K562 (cell line): ENCODE data around the gene KIAA0825. TPM values are rescaled to one million over a fixed set of nuclear protein-coding genes. Genes with fewer than 3 reads are reported as not detected.

Experiments used
- ATAC-seq: fragments of 200-7000 bp; cut with Tn5 transposase; 3 replicates; pipeline ENCODE4 v1.9.1; 2020; ENCODE audit warnings: moderate library complexity
- BruUV-seq: library from RNA; stranded (reverse); fragments of 400-500 nt; replicated peaks from 2 replicates; lab custom pipeline; 2021; lab: Mats Ljungman, UMichigan
- CTCF ChIA-PET: fragments of 300-600 bp; formaldehyde crosslinking; extraction: SDS; loops from one replicate; lab custom pipeline; 2021; ENCODE audit warnings: low intra/inter-chr PET ratio; lab: Yijun Ruan, JAX
- POLR2A ChIA-PET: fragments of 300-600, 350-650 bp; sonication (Branson Sonifier 250); formaldehyde crosslinking; extraction: SDS; loops from one replicate; lab custom pipeline; 2021; ENCODE audit warnings: antibody characterized with exemption, inconsistent platforms; lab: Yijun Ruan, JAX
- DNase-seq, 4 experiments: peaks; one replicate each; pipeline versions ENCODE4 v3.0.0 to v3.0.0-alpha.2; 2011 to 2018; ENCODE audit warnings: low spot score in 3 of 4, mixed read lengths in 3 of 4; ENCODE audit errors: extremely low read depth in 1 of 4
- FAIRE-seq: peaks from 2 replicates; lab custom pipeline; 2011; peaks lifted over from hg19 to GRCh38; lab: Jason Lieb, UNC
- H2AFZ ChIP-seq: 2 replicates; pipeline ENCODE4 v1.6.0; 2011; ENCODE audit warnings: low read depth, low read length, control low read depth, inconsistent platforms
- H3K27ac ChIP-seq: fragments of 200-600 bp; 3 replicates; pipeline ENCODE4 v1.8.0; 2011; ENCODE audit warnings: low read depth, mild to moderate bottlenecking, control low read depth, inconsistent platforms, low read length, moderate library complexity, mixed read lengths; ENCODE audit errors: extremely low read depth
- H3K27me3 ChIP-seq, 2 experiments: fragments of 300-600 bp in 1 of 2; 2 replicates in 1 of 2; 3 replicates in 1 of 2; pipeline versions ENCODE4 v1.6.0 to v1.8.0; 2011; ENCODE audit warnings: inconsistent platforms in 2 of 2, low read length in 2 of 2, mild to moderate bottlenecking in 1 of 2, mixed read lengths in 1 of 2, moderate library complexity in 1 of 2; ENCODE audit not compliant: control insufficient read depth in 2 of 2, insufficient read depth in 2 of 2
- H3K36me3 ChIP-seq: fragments of 300-600 bp; 3 replicates; pipeline ENCODE4 v1.8.0; 2011; ENCODE audit warnings: mild to moderate bottlenecking, low read length, inconsistent platforms; ENCODE audit not compliant: control insufficient read depth, insufficient read depth
- H3K4me1 ChIP-seq, 2 experiments: fragments of 200-600 bp in 1 of 2; replicated peaks in 1 of 2; 2 replicates in 1 of 2; 3 replicates in 1 of 2; pipeline versions ENCODE4 v1.5.1 to v1.8.0; 2011; ENCODE audit warnings: inconsistent platforms in 2 of 2, low read length in 2 of 2, mild to moderate bottlenecking in 1 of 2, mixed read lengths in 1 of 2, moderate library complexity in 1 of 2; ENCODE audit not compliant: control insufficient read depth in 2 of 2, insufficient read depth in 2 of 2
- H3K4me2 ChIP-seq: 2 replicates; pipeline ENCODE4 v1.6.1; 2011; ENCODE audit warnings: low read length, control low read depth, inconsistent platforms, mixed read lengths; ENCODE audit not compliant: insufficient read depth
- H3K4me3 ChIP-seq: fragments of 200-600 bp; sonication (generic), shearing (Covaris generic); 2 replicates; pipeline ENCODE4 v1.5.1; 2016; ENCODE audit warnings: control low read depth, inconsistent platforms
- H3K79me2 ChIP-seq: fragments of 200-600 bp; 3 replicates; pipeline ENCODE4 v1.8.0; 2011; ENCODE audit warnings: low read length, inconsistent platforms; ENCODE audit not compliant: control insufficient read depth, insufficient read depth
- H3K9ac ChIP-seq, 2 experiments: 2 replicates each; pipeline versions ENCODE4 v1.6.0 to v1.6.1; 2011; ENCODE audit warnings: low read depth in 2 of 2, low read length in 2 of 2, control low read depth in 1 of 2, inconsistent platforms in 1 of 2, mild to moderate bottlenecking in 1 of 2, mixed read lengths in 1 of 2; ENCODE audit not compliant: insufficient read depth in 1 of 2
- H3K9me1 ChIP-seq: one replicate; pipeline ENCODE4 v1.6.0; 2011; ENCODE audit warnings: inconsistent platforms, mild to moderate bottlenecking, low read length, moderate library complexity; ENCODE audit not compliant: control insufficient read depth, insufficient read depth
- H3K9me3 ChIP-seq: replicated peaks from 2 replicates; pipeline ENCODE4 v1.5.1; 2011; ENCODE audit warnings: low read depth, low read length, inconsistent platforms; ENCODE audit not compliant: control insufficient read depth, insufficient read depth
- H4K20me1 ChIP-seq: replicated peaks from 2 replicates; pipeline ENCODE4 v1.6.1; 2011; ENCODE audit warnings: low read length, inconsistent platforms, mixed read lengths; ENCODE audit not compliant: control insufficient read depth, insufficient read depth
- DPF2 ChIP-seq: fragments of 450-650 bp; IDR thresholded peaks from 2 replicates; pipeline ENCODE4 v1.6.1; 2016
- KDM5B ChIP-seq: fragments of 200-600 bp; sonication (generic); IDR thresholded peaks from 2 replicates; pipeline ENCODE4 v1.6.1; 2012; ENCODE audit warnings: low read depth, mild to moderate bottlenecking, moderate library complexity, low read length, control low read depth, inconsistent platforms; ENCODE audit not compliant: insufficient replicate concordance
- SP2 ChIP-seq: IDR thresholded peaks from 2 replicates; pipeline ENCODE4 v1.6.1; 2011; ENCODE audit warnings: mild to moderate bottlenecking, low read depth, low read length, moderate library complexity; ENCODE audit not compliant: poor library complexity, severe bottlenecking; ENCODE audit errors: extremely low read depth
- ZNF143 ChIP-seq: sonication (generic); formaldehyde crosslinking; IDR thresholded peaks from 2 replicates; pipeline ENCODE4 v1.9.0; 2022; ENCODE audit warnings: mild to moderate bottlenecking, missing genetic modification reagents
- ZNF449 ChIP-seq: fragments of 250-450 bp; sonication (Bioruptor Pico); IDR thresholded peaks from 2 replicates; pipeline ENCODE4 v1.8.0; 2022; ENCODE audit warnings: moderate library complexity, mild to moderate bottlenecking, inconsistent platforms
- WGBS: fragments of 100-300 bp; shearing (Covaris generic); methylation state at CpG from one replicate; pipeline ENCODE4 v1.1.6; 2016; ENCODE audit warnings: low coverage, mixed read lengths; ENCODE audit not compliant: insufficient coverage; ENCODE audit errors: missing lambda C conversion rate; 5-methylcytosine and 5-hydroxymethylcytosine counted together
- in situ Hi-C: fragments of 300-500 bp; cut with MboI; formaldehyde crosslinking; loops from 4 replicates; pipeline ENCODE4 v1.15.0; 2018; ENCODE audit warnings: inconsistent platforms, mixed read lengths
- intact Hi-C: fragments of 100-400 bp; cut with micrococcal nuclease; formaldehyde crosslinking; loops from 2 replicates; pipeline ENCODE4 v1.14.2; 2022
- polyA plus RNA-seq, 8 experiments: library from polyadenylated mRNA; depleted of rRNA in 4 of 8; stranded (reverse) in 5 of 8; unstranded in 3 of 8; fragments of >200 nt; fragmentation: Nextera tagmentation in 2 of 8; fragmentation: Illumina TruSeq in 1 of 8; extraction: Ambion mirVana in 2 of 8; extraction: Trizol in 1 of 8; gene quantifications; 2 replicates each; pipeline versions ENCODE4 v1.2.1 to v1.2.3, GENCODE V29; 2011 to 2014; ENCODE audit warnings: inconsistent platforms in 1 of 8, missing spikeins in 1 of 8
- total RNA-seq, 7 experiments: library from RNA; depleted of rRNA in 6 of 7; stranded (reverse); fragments of >200 nt in 6 of 7; fragmentation: Illumina TruSeq in 2 of 7; extraction: Trizol in 2 of 7; gene quantifications; 2 replicates each; pipeline versions ENCODE4 v1.2.1 to v1.2.3, GENCODE V29; 2011 to 2021; ENCODE audit warnings: low replicate concordance in 1 of 7
- TF ChIP-seq, protein P1 (sequence below): fragments of 450-650 bp; IDR thresholded peaks from 2 replicates; pipeline ENCODE4 v1.7.0; 2016; ENCODE audit warnings: borderline replicate concordance

The KIAA0825 gene
- total and polyA plus RNA-seq, 9 of the 15 experiments (the other 6 are each of a cell fraction or from before 2014, with no cell fraction given), result 0.05 to 0.36 (median 0.16) TPM; not detected in 1

DNA sequence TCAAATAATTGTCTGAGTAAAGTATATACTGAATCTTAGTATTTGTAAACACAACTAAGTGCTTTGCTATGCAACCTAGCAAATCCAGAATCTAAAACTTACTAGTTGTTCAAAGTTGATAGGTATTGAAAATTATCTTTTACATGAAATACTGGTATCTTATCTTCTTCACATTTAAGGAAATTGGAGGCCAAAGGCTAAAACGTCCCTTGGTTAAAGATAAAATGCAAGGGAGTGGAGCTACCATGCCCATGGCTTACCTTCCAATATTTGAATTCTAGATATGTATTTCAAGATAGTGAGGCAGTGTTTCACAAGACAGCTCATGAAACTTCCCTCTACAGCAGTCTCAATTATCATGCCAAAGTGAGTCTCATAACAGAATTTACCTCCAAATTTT lies 373.5 kb downstream of the KIAA0825 start (continued):
- TF ChIP-seq, protein P1, sequence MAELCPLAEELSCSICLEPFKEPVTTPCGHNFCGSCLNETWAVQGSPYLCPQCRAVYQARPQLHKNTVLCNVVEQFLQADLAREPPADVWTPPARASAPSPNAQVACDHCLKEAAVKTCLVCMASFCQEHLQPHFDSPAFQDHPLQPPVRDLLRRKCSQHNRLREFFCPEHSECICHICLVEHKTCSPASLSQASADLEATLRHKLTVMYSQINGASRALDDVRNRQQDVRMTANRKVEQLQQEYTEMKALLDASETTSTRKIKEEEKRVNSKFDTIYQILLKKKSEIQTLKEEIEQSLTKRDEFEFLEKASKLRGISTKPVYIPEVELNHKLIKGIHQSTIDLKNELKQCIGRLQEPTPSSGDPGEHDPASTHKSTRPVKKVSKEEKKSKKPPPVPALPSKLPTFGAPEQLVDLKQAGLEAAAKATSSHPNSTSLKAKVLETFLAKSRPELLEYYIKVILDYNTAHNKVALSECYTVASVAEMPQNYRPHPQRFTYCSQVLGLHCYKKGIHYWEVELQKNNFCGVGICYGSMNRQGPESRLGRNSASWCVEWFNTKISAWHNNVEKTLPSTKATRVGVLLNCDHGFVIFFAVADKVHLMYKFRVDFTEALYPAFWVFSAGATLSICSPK, result no peak
- TF ChIP-seq KDM5B, result no peak
- TF ChIP-seq, all 486 proteins: peak for 0

DNA sequence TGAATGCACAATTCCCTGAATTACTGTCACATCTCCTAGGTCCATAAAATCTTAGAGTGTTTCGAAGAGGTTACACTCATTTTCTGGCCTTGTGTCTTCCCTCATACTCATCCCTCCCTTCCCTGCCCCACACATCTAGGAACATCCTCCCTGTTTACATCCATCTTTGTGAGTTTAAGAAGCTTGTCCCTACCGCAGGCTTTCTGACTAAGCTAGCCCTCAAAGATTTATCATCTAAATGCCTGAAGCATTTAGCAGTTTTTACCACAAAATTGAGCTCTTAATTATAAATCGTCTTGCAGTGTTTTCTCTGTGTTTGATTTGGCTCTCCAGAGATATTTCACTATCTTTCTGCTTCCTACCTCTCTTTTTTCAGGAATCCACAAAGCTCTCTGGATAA lies 374.8 kb downstream of the KIAA0825 start:
- Histone ChIP-seq H3K9me1 (no peaks in the 10 kb centered on the region), H3K4me1 (no peaks in the 10 kb centered on the region), H3K9me3 (no peaks in the 10 kb centered on the region), H3K9ac (no peak overlapping the region), H3K4me3 (no peak overlapping the region), H2AFZ (no peak overlapping the region), H3K79me2 (no peaks in the 10 kb centered on the region), H3K36me3 (no peaks in the 10 kb centered on the region), H3K27ac (no peak overlapping the region), H3K4me2 (no peak overlapping the region), H3K27me3 (no peaks in the 10 kb centered on the region), H4K20me1 (no peaks in the 10 kb centered on the region)
- ATAC-seq (no peak), FAIRE-seq (no peak), DNase-seq (no peak)
- no peak for TF ChIP-seq ZNF449 (CRISPR knock-in tag)
- TF ChIP-seq ZNF143 (CRISPR knock-in tag), result no peak
- TF ChIP-seq SP2, result no peak
- no peak for TF ChIP-seq DPF2
- in situ Hi-C loops (no loop called here), intact Hi-C loops (no loop called here)
- 0% methylated on average over 3 of the region's 3 CpGs for WGBS
- no TSS peak for BruUV-seq
- CTCF ChIA-PET, result no interaction called here
- POLR2A ChIA-PET, result no interaction called here
